ENCODE data around the gene ZFYVE26. TPM values are rescaled to one million over a fixed set of nuclear protein-coding genes. Genes with fewer than 3 reads are reported as not detected.

ZFYVE26 gene
- total RNA-seq, 1 experiment from 2014 or later: 6.7 TPM

GRCh38 chr14:67815573-67816225, 691 bp downstream of the ZFYVE26 start:
- DNase-seq (ENCODE audit: low spot score): peak; percentile 10

DNA sequence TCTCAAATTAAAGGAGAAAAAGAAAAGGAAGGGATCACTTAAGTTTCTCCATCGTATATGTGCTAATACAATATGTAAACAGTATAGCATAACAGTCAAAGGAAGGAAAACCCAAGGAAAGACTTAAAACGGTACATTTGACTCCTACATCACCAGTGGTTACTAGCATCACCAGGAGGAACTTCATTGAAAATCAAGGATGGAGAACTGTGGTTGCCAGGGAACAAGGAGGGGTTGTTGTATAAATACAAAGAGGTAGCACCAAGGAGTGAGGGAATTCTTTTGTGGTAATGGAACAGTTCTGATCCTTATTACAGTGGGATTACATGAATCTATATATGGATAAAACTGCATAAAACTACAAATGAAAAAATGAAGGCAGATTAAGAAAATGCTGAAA, 1.6 kb downstream of the ZFYVE26 start:
- no peak for DNase-seq (ENCODE audit: low spot score)

- DNase-seq (ENCODE audit: low spot score): no peak
Measured at GRCh38 chr14:67806246-67806645, 10.1 kb downstream of the ZFYVE26 start.

DNA sequence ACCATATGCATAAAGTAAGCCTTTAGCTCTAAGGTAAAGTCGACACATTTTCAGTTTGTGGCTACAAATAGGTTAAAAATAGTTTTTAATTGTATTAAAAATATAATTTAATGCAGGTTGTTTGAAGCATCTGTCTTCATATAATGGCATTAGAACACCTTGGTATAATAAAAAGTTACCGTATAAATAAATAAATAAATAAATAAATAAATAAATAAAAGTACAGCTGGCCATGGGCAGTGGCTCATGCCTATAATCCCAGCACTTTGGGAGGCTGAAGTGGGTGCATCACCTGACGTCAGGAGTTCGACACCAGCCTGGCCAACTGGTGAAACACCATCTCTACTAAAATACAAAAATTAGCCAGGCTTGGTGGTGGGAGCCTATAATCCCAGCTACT, 15.6 kb downstream of the ZFYVE26 start:
- no peak for DNase-seq (ENCODE audit: low spot score)

DNA sequence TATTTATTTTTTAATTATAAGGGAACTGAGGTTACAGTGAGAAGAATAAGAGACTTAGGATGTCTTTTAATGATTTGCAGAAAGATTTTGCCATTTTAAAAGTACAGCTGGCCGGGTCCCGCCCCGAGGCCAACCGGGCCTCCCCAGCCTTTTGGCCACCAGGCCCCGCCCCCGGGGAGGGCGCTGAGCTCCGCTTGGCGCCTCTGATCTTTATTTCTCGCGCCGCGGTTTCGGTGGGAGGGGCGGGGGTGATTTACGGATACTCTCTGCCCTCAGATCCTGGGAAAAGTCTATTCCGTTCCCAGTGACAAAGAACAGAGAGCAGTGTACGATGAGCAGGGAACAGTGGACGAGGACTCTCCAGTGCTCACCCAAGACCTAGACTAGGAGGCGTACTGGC, 17.7 kb downstream of the ZFYVE26 start:
- DNase-seq (ENCODE audit: low spot score): no peak

DNA sequence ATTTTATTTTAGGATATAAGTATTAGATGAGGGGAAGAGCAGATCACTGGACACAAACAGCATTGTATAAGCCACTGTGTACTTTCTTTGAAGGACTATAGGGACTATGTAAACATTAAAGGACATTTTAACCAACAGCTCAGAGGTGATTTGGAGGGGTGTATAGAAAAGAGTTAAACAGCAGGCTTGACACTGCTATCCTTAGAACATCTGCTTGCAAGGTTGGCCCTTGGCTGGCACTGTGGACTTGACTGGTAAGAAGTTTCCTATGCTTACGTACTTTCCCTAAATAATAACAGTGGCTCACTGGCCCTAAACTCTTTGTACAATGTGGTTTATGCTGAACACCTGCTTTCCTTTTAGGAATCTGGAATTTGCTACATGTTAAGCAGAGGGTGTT, 28.7 kb downstream of the ZFYVE26 start:
- no peak for DNase-seq (ENCODE audit: low spot score)

- no peak for DNase-seq (ENCODE audit: low spot score)
Measured at GRCh38 chr14:67785270-67786109, 30.9 kb downstream of the ZFYVE26 start.

- no peak for DNase-seq (ENCODE audit: low spot score)
Measured at GRCh38 chr14:67784244-67784823, 32.1 kb downstream of the ZFYVE26 start.

DNA sequence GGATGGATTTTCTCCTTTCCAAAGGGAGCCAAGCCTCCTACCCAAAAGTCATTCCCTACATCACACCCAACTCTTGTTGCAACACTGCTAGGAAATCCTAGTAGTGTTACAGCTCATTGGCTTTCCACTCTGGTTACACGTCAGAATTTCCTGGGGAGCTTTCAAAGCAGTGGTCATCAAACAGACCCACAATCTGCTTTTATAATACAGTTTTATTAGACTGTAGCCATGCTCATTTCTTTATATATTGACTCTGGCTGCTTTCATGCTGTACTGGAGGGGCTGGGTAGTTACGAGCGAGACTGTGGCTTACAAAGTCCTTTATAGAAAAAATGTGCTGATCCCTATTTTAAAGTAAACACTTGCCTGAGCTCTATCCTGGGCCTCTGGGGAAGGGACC, 34.3 kb downstream of the ZFYVE26 start:
- DNase-seq (ENCODE audit: low spot score): no peak

DNA sequence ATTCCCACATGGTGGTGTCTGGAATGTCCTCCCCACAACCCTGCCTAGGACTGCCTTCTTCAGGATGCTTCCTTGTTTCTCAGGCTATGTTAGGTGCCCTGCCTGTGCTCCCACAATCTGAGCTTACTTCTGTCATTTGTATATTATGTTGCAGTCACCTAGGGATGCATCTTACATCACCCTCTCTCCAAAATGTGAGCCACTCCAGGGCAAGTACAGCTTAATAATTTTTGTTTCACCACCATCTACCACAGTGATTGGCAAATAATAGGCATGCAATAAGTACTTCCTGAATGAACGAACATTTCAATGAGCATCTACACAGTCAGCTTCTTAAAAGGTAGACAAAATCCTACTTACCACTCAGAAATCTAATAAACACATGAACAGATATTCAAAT, 37.6 kb downstream of the ZFYVE26 start:
- DNase-seq (ENCODE audit: low spot score): no peak

- no peak for DNase-seq (ENCODE audit: low spot score)
Measured at GRCh38 chr14:67776653-67777322, 39.6 kb downstream of the ZFYVE26 start.

DNA sequence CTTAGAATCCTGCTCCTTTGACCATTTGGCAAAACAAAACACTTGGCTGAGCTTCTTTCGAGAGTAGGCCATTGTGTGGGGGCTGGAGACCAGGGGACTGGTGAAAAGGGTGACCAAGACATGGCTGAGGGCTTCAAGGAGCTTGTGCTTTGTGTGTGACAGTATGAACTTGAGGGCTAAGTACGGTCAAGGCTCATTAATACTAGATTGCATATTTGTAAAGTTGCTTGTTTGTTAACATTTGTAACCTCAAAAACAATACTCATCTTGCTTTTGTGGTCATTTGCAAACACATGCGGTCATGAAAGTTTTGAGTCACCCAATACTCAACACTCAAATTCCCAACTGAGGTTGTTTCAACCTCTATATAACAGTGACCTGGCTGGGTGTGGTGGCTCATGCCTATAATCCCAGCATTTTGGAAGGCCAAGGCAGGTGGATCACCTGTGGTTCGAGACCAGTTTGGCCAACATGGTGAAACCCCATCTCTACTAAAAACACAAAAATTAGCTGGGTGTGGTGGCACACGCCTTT, 42.5 kb downstream of the ZFYVE26 start:
- no peak for DNase-seq (ENCODE audit: low spot score)

- no peak for DNase-seq (ENCODE audit: low spot score)
Measured at GRCh38 chr14:67768219-67768618, 48.2 kb downstream of the ZFYVE26 start.

DNA sequence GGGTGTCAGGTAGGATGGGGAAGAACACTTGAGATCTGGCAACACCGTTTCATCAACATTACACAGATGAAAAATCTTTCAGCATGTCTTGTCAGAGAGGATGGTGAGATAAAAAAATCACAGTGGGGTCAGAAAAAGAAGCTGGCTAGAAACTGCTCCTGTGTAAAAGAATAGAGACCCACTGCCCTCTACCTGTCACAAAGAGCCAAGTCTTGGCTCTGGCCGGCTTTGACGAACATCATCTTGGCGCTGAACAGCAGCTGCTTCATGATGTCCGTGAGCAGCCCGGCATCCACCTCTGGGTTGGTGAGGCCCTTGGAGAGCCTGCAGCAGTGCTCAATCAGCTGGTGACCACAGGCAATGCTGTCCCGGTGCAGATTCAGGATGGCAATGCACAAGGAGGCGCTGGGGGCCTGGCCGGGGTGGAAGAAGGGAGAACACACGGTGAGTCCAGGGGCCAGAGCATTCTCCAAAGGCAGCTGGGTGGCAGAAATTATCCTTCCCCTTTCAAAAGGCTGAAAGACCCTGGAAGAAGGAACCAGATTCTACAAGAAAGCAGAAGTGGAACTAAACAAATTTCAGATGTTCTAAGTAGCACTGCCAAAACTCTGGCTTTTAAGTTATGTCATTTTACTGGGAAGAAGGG, 50.2 kb downstream of the ZFYVE26 start:
- no peak for DNase-seq (ENCODE audit: low spot score)

DNA sequence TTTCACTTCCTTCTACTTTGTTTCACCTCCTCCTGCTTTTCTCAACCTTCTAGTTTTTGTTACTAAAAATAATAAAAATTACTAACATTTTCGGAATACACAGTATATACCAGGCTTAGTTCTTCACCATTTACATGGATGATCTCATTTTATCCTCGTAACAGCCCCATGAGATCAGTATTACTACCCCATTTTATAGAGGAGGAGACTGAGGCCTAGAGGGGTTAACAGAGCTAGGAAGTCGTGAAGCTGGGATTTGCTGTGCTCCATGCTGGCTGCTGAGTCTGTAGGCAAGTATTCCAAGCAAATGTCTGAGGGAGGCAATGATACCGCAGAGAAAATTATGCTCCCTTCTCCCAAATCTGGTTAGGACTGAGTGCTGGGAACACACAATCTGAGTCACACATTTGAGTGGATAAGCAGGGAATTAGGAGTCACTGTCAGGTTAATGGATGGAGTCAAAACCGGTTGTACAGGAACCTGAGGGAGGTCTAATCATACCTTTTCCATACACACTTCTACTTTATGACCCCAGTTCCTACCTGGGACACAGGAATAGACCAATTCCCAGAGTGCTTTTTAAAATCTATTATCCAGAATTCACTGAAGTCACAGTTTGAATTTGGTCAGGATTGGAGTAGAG, 51.1 kb downstream of the ZFYVE26 start:
- no peak for DNase-seq (ENCODE audit: low spot score)

DNA sequence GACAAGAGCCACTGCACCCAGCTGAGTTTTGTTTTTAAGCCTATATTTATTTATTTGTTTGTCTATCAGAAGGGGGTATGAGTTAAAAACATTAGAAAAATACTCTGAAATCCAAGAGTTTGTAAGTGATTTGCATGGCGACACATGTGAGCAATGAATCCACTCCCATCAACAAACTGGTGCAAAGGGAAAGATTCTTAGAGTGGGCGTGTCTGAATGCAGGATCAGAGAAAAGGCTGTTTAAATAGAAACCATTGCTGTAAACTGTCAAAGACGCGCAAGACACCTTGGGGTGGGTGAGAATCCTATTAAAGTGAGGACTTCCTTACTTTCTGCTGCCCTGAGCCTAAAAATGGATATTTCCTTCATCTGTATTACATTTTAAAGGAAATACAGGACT, 51.9 kb downstream of the ZFYVE26 start:
- no peak for DNase-seq (ENCODE audit: low spot score)

GRCh38 chr14:67763158-67763822, 53.1 kb downstream of the ZFYVE26 start:
- DNase-seq (ENCODE audit: low spot score): no peak

DNA sequence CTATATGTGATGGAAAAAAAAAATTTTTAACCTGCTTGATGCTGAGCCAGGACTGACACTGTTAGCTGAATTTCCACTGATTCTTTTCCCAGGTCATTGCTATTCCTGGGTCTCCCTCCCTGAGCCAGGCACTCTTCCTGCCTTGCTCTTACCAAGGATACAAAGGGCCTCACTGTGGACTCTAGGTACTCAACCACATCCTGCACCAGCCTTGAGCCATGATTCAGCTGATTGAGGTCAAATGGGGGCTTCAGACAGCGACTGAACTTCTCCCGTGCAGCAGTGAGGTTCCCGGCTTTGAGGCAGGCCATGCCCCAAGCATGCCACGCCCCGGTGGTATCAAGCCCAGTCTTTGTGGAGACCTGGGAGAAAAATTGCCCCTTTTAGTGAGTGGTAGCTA, 54.3 kb downstream of the ZFYVE26 start:
- DNase-seq (ENCODE audit: low spot score): no peak

- DNase-seq (ENCODE audit: low spot score): no peak
Measured at GRCh38 chr14:67759916-67760315, 56.5 kb downstream of the ZFYVE26 start.

GRCh38 chr14:67757175-67757574, 59.2 kb downstream of the ZFYVE26 start:
- DNase-seq (ENCODE audit: low spot score): no peak

GRCh38 chr14:67756496-67756895, 59.9 kb downstream of the ZFYVE26 start:
- no peak for DNase-seq (ENCODE audit: low spot score)
